ENCODE measurements around the gene BAIAP2.

Gene BAIAP2

DNA sequence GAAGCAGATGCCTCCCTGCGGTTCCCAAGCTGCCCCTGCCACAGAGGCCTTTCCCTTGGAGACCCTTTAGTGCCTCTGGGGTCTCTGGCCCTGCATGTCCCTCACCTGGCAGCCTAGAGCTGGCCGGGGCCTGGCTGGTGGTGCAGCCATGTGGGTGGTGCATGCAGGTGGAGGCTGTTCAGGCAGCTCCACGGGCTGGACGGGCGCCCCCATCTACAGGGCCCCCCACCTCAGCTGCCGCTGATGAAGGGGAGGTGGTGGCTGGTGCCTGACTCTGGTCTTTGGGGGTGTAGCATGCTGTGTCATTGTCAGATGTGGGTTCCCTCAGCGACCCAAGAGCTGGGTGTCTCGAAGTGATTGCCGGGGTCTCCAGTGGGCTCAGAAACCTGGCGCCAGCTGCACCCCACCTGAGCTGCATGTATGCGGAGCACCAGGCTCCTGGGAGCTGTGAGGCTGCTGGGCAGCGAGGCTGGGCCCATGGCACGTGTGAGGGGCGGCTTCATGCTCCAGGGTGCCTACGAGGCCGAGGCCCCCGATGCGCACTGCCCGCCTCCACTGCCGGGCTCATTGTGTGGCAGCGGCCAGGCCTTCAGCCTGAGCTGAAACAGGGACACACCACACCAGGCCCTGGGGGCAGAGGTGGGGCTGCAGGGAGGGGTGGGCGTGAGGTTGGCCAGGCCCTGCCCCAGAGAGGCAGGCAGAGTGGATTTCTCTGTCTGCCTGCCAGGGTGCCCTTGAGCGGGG is 57.0 kb downstream of the BAIAP2 start:
- no peak overlapping the region for H3K27ac Mint-ChIP-seq
- H3K27me3 Mint-ChIP-seq = peaks cover 62% of the 10 kb centered on the region
- H3K36me3 Mint-ChIP-seq = no peaks in the 10 kb centered on the region
- H3K4me1 Mint-ChIP-seq = peaks cover 44% of the 10 kb centered on the region
- no peak for DNase-seq
- H3K9me3 Mint-ChIP-seq = no peaks in the 10 kb centered on the region
- H3K4me3 Mint-ChIP-seq = no peak overlapping the region
- CTCF ChIA-PET = interaction anchor here (1.3 to 1.5 kb wide), 2 partner anchors 10 to 69 kb away, joined by 3 to 4 read pairs; no protein-coding TSS in a partner anchor

DNA sequence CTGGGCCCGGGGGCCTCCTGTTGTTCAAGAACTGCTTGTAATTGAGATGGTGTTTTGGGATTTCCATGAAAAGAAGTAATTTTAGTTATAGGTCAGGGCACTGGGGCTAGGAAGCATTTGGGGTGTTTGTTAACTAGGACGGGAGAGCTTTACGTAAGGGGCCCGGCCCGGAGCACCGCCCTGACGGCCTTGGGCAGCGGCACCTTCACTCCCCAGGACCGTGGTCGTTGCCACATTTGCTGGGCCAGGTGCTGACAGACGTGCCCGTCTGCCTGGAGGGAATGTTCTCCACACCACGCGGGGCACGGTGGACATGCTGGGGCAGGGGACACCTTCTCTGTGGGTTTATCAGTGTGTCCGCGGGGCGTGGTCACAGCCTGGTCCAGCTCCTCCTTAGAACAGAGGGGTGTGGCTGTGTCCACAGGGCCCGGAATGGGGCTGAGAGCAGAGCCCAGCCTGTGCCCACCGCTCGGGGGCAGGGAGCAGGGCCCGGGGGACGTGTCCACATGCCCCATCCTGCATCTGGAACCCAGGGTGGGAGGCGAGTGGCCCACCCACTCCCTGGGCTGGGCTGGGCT is 57.7 kb downstream of the BAIAP2 start:
- Mint-ChIP-seq H3K27ac (no peak overlapping the region), H3K4me1 (peaks cover 37% of the 10 kb centered on the region)

DNA sequence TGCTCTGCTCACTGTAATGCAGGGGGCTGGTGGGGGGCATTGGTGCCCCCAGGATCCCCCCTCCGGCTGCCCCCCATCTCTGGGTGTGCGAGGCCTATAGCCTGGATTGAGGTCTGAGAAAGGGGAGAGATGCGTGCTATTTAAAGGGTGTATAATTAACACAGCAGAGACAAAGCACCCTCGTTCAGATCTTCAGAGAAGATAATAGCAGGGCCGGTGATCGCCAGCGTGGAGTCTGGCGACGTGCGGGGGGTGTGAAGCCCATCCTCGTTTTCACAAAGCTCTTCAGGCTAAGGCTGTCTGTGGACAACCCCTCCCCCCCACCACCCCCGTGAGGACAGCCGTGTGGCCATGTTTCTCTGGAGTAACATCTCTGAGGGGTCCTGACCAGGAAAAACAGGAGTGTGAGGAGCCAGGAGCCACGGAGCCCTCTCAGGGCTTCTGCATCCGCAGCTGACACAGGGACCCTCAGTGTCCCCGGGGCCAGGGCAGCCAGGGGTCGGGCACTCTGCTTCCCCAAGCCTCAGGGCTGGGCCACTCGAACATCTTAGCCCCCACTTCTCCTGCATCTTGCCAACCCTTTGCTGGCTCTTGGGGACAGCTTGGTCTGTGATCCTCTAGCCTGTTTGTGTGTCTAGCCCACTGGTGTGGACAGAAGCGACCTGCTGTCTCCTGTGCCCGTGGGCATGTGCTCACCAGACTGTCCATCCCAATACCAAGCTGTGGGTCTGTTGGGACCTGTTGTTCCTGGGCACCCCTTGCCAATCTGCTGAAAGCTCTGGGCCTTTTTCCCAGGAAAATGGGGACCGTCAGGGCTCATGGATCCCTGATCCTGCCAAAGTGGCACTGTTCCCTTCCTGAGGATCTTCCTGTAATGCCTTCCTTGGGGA is 58.9 kb downstream of the BAIAP2 start:
- DNase-seq = no peak
- Mint-ChIP-seq H3K4me1 (peaks cover 34% of the 10 kb centered on the region), H3K4me3 (no peak overlapping the region), H3K27me3 (peaks cover 71% of the 10 kb centered on the region), H3K27ac (no peak overlapping the region), H3K9me3 (no peaks in the 10 kb centered on the region), H3K36me3 (no peaks in the 10 kb centered on the region)
- CTCF ChIA-PET = interaction anchor here (0.7 to 1.6 kb wide), 3 partner anchors 10 to 74 kb away, joined by 3 to 4 read pairs (median 3); no protein-coding TSS in a partner anchor

More for the DNA sequence above, 57.7 kb downstream of the BAIAP2 start:
- Mint-ChIP-seq H3K36me3 (no peaks in the 10 kb centered on the region), H3K27me3 (peaks cover 63% of the 10 kb centered on the region), H3K9me3 (no peaks in the 10 kb centered on the region), H3K4me3 (no peak overlapping the region)
- CTCF ChIA-PET = interaction anchor here (1.3 kb wide), 1 partner anchor 69 kb away, joined by 3 read pairs; no protein-coding TSS in a partner anchor
- no peak for DNase-seq

DNA sequence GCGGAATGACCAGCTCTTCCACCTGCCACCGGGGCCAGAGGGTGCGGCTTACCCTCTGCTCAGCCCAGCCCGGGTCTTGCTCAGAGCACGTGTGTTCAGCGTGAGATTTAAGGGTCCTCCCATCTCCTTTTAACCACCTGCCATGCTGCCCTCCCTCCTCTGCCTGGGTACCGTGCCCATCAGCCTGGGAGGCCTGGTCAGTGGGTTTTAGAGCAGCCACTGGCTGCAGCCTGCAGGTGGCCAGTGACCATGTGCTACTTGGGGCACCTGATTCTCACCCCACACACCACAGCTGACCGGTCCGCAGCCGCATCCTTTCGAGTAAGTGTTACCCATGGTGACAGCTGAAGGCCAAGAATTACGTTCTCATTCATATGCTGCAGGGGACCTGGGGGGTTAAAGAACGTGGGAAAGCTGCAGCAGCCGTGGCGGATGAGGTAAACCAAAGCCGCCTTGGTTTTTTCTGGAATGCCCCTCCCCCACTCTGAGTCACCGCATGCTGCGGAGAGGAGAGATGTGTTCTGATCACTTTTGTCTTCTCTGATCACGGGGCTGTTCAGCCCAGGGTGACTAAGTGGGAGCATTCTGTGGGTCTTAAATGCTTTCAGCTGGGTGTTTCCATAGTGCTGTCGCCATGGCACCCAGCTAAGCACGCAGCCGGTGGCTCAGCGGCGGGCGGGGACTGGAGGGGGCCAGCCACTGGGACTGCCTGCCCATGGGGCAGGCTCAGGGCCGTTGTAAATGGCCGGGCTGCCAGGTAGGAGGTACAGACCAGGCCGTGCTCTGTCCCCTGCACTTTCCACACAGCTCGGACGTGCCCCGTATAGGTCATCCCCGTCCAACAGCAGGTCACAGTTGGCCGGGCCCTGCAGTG is 59.8 kb downstream of the BAIAP2 start:
- Mint-ChIP-seq H3K36me3 (no peaks in the 10 kb centered on the region), H3K4me1 (peaks cover 34% of the 10 kb centered on the region), H3K27ac (peak overlapping the region; percentile 24), H3K27me3 (peaks cover 80% of the 10 kb centered on the region), H3K9me3 (no peaks in the 10 kb centered on the region), H3K4me3 (no peak overlapping the region)
- peak; percentile 91 for DNase-seq
- CTCF ChIA-PET = interaction anchor here (0.7 to 1.9 kb wide), 4 partner anchors 10 to 75 kb away, joined by 3 to 12 read pairs (median 4); no protein-coding TSS in a partner anchor

DNA sequence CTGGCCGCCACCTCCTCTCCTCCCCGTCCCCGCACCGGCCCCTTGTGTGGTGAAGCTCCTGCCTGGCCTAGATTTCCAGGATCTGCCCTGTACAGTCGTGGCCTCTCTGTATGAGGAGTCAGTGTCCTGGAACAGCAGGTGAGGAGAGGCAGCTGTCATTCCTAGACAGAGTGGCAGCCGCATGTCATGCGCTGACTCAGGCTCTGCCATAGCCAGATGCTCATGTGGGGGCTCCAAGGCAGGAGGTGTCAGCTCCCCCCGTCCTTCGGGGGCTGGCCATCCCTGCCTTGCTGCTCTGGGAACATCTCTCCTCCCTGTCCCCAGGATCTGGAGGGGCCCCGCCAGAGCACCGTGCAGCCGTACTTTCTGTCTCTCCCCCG is 60.4 kb downstream of the BAIAP2 start:
- Mint-ChIP-seq H3K4me3 (no peak overlapping the region), H3K36me3 (no peaks in the 10 kb centered on the region), H3K4me1 (peaks cover 31% of the 10 kb centered on the region), H3K27ac (peak overlapping the region; percentile 52), H3K9me3 (no peaks in the 10 kb centered on the region), H3K27me3 (peaks cover 77% of the 10 kb centered on the region)
- peak; percentile 35 for DNase-seq
- CTCF ChIA-PET = interaction anchor here (1.1 to 1.9 kb wide), 3 partner anchors 9 to 75 kb away, joined by 3 to 12 read pairs (median 4); no protein-coding TSS in a partner anchor

DNA sequence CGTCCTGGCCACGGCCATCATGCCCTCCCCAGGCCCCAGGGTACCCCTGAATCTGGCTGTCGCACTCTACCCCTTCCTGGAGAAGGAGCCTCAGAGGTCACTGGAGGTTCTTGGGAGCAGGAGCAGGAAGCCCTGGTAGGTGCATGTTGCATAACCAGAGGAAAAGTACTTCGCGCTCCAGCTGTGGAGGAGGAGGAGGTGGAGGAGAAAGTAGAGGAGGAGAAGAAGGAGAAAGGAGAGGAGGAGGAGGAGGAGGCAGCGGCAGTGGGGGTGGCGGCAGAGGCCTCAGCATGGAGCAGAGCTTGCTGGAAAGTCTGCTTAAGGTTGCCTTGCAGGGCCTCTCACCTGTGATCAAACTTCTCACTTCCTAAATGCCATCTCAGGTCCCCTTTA is 61.8 kb downstream of the BAIAP2 start:
- CTCF ChIA-PET = interaction anchor here (0.8 to 1.7 kb wide), 4 partner anchors 9 to 60 kb away, joined by 3 to 4 read pairs (median 4); no protein-coding TSS in a partner anchor
- Mint-ChIP-seq H3K4me3 (no peak overlapping the region), H3K9me3 (no peaks in the 10 kb centered on the region), H3K27me3 (peaks cover 76% of the 10 kb centered on the region), H3K36me3 (no peaks in the 10 kb centered on the region), H3K4me1 (peaks cover 28% of the 10 kb centered on the region), H3K27ac (no peak overlapping the region)
- DNase-seq = no peak

DNA sequence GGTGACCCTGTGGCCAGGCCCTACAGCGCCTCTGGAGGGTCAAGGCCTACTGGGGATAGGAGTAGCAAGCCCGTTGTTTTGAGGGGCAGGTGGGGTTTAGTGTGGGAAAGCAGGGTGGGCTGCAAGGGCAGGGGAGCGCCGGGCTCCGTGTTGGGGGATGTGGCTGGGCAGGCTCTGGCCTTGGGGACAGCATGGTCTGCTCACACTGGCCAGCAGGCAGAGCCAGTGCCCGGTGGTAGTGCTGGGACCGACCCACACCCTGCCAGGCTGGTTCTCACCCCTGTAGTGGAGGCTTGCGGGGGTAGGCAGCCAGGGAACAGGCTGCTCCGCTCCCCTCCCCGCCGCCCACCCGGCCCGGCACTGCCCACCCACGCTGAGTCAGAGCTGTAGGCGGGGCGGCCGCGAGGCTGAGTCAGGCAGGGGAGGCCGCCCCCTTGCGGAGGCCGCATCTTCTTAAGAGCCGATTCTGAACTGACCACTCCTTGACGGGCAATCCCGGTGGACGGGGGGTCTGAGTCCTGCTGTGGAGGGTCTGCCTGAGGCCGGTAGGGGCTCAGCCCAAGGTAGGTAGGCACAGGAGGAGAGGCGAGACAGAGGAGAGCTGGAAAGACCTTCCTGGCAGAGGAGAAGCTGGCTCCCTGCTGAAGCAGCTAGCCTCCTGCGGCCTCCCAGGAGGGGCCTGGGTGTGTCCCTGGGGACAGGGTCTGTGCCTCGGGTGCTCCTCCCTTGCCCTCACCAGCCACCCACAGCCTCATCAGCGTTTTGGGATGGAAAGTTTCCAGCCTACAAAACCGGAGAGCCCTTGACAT is 62.4 kb downstream of the BAIAP2 start:
- Mint-ChIP-seq H3K4me1 (peaks cover 28% of the 10 kb centered on the region), H3K36me3 (no peaks in the 10 kb centered on the region), H3K27me3 (peaks cover 73% of the 10 kb centered on the region), H3K27ac (no peak overlapping the region), H3K4me3 (no peak overlapping the region), H3K9me3 (no peaks in the 10 kb centered on the region)
- peak; percentile 43 for DNase-seq
- CTCF ChIA-PET = interaction anchor here (0.6 to 1.7 kb wide), 10 partner anchors 10 to 111 kb away, joined by 3 to 12 read pairs (median 4); no protein-coding TSS in a partner anchor

DNA sequence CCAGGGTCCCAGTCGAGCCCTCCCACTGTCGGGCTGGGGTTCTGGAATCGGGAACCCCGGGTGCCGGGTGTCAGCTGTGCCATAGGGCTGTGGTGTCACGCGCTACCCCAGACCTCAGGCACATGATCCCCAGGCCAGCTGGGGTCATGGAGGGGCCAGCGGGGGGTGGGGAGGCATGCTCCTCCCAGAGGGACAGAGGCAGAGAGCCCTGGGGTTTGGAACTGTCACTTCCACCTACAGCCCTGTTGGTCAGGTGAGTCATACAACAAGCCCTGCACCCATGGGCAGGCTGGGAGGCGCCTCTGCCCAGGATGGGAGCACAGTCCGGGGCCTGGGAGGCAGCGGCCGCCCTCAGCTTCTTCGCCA is 63.0 kb downstream of the BAIAP2 start:
- H3K4me1 Mint-ChIP-seq = peaks cover 28% of the 10 kb centered on the region
- no peak overlapping the region for H3K4me3 Mint-ChIP-seq
- DNase-seq = no peak
- no peak overlapping the region for H3K27ac Mint-ChIP-seq
- CTCF ChIA-PET = interaction anchor here (0.6 to 1.7 kb wide), 8 partner anchors 10 to 112 kb away, joined by 3 to 12 read pairs (median 4); no protein-coding TSS in a partner anchor
- H3K27me3 Mint-ChIP-seq = peaks cover 73% of the 10 kb centered on the region
- no peaks in the 10 kb centered on the region for H3K9me3 Mint-ChIP-seq
- no peaks in the 10 kb centered on the region for H3K36me3 Mint-ChIP-seq

DNA sequence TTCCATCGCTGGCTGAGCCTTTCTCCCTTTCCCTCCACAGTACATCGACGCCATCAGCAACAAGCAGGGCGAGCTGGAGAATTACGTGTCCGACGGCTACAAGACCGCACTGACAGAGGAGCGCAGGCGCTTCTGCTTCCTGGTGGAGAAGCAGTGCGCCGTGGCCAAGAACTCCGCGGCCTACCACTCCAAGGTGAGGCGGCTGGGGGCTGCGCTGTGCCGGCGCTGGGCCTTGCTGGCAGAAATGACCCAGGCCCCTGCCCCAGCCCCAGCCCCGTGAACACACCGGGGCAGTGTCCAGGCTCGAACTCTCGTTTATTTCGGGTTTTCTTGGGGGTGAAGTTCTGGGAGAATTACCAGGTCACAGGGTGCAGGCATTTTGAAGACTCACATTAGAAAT is 64.9 kb downstream of the BAIAP2 start:
- H3K27me3 Mint-ChIP-seq = peaks cover 54% of the 10 kb centered on the region
- no peak overlapping the region for H3K27ac Mint-ChIP-seq
- CTCF ChIA-PET = interaction anchor here (1.3 kb wide), 1 partner anchor 111 kb away, joined by 3 read pairs; no protein-coding TSS in a partner anchor
- no peaks in the 10 kb centered on the region for H3K9me3 Mint-ChIP-seq
- H3K36me3 Mint-ChIP-seq = no peaks in the 10 kb centered on the region
- DNase-seq = no peak
- peaks cover 18% of the 10 kb centered on the region for H3K4me1 Mint-ChIP-seq
- no peak overlapping the region for H3K4me3 Mint-ChIP-seq

DNA sequence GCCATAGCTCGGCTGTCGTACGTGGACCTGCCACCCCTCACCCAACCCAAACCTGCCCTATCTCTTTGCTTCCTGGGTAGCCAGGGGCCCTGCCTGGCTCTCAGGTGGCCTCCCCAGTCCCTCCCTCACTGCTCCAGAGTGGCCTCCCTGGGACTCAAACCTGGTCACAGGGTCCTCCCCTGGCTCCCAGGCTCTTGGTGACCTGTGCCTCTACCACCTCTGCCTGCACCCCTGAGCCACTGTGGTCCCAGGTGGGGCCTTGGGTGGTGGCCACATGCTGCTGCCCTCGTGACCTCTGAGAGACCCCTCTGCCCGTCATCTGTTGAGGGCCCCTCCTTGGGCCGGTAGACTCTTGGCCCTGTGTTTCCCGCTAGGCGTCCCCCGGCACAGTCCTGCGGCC is 65.7 kb downstream of the BAIAP2 start:
- no peaks in the 10 kb centered on the region for H3K9me3 Mint-ChIP-seq
- H3K36me3 Mint-ChIP-seq = no peaks in the 10 kb centered on the region
- no peak for DNase-seq
- H3K27me3 Mint-ChIP-seq = peaks cover 47% of the 10 kb centered on the region
- H3K27ac Mint-ChIP-seq = no peak overlapping the region
- CTCF ChIA-PET = no interaction called here
- no peak overlapping the region for H3K4me3 Mint-ChIP-seq
- H3K4me1 Mint-ChIP-seq = peaks cover 11% of the 10 kb centered on the region

DNA sequence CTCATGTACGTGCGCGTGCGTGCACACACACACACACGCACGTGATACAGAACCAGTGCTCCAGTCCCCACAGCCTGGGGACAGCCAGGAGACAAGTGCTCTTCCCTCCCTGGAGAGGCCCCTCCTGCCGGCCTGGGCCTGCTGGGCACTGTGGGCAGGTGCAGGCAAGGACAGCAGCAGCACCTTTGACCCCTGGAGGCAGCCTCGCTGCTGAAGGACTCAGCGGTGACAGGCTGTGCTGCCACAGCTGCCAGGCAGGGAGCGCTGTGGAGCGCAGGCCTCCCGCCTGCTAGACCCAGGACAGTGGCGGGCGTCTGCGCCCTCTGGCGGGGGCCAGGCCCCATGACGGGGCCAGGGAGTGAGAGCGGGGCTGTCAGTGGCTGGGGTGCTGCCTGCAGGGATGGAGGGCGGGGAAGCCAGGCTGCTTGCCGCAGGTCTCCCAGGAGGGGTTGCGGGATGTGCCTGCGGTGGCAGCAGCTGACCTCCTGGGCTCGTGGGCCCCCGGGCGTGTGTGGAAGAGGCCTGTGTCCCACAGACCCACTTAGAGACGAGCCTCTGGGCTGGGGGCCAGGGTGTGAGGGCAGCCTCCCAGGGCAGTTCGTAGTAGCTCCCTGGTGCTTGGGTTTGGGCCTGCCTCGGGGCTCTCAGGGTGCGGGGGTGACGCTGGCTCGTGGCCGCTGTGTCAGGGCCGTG is 66.8 kb downstream of the BAIAP2 start:
- Mint-ChIP-seq H3K36me3 (no peaks in the 10 kb centered on the region), H3K4me1 (peaks cover under 1% of the 10 kb centered on the region), H3K4me3 (no peak overlapping the region), H3K9me3 (no peaks in the 10 kb centered on the region), H3K27me3 (peaks cover 36% of the 10 kb centered on the region), H3K27ac (no peak overlapping the region)
- peak; percentile 91 for DNase-seq
- CTCF ChIA-PET = interaction anchor here (0.7 to 3.4 kb wide), 14 partner anchors 9 to 674 kb away, joined by 3 to 17 read pairs (median 4); no protein-coding TSS in a partner anchor

DNA sequence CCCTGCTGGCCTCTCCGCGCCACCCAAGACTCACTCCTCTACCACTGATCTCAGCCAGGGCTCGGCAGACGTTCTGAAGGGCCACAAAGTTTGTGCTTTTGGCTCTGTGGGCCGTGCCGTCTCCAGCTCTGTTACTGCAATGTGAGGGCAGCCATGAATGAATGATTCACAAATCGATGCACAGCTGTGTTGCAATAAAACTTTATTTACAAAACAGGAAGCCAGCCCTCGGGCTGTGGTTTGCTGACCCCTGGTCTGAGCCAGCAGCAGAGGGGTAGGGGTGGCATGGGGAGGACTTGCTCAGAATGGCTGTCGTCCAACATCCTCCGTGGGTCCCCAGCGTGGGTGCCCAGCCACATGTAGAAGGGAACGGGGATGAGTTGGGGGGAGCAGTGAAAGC is 67.4 kb downstream of the BAIAP2 start:
- Mint-ChIP-seq H3K27ac (no peak overlapping the region), H3K9me3 (no peaks in the 10 kb centered on the region), H3K4me3 (no peak overlapping the region), H3K27me3 (peaks cover 31% of the 10 kb centered on the region), H3K4me1 (no peaks in the 10 kb centered on the region), H3K36me3 (no peaks in the 10 kb centered on the region)
- CTCF ChIA-PET = interaction anchor here (0.8 to 3.4 kb wide), 11 partner anchors 9 to 675 kb away, joined by 3 to 17 read pairs (median 4); no protein-coding TSS in a partner anchor
- no peak for DNase-seq
